NCI-H2029 treated with DMSO at 0.1 percent for 48 hours (cell line): ENCODE measurements around the gene RNF217.
"Not testable (repeated sequence)": the region's sequence is repeated elsewhere in the genome, so short reads cannot be mapped to it uniquely, and the experiment has no call there.

Source experiments
- DNase-seq: peaks from one replicate; lab custom pipeline; 2025; lab: John Stamatoyannopoulos, UW

RNF217 gene

GRCh38 chr6:124961777-124962638 lies at the start of gene RNF217:
TSS of gene RNF217 (plus strand) at chr6:124962437. CDS start at chr6:124962545, 108 bp downstream.
- no peak for DNase-seq

DNA sequence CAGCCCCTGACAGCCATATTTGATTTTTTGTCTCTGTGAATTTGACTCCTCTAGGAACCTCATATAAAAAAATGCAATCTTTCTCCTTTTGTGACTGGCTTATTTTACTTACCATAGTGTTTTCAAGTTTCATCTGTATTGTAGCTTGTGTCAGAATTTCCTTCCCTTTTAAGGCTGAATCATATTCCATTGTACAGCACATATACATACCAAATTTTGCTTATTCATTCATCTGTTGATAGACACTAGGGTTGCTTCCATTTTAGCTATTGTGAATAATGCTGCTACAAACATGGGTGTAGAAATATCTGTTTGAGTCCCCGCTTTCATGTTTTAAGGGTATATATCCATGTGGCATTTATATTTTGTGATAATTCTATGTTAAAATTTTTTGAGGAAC lies 49.2 kb upstream of the RNF217 start:
- no peak for DNase-seq

DNA sequence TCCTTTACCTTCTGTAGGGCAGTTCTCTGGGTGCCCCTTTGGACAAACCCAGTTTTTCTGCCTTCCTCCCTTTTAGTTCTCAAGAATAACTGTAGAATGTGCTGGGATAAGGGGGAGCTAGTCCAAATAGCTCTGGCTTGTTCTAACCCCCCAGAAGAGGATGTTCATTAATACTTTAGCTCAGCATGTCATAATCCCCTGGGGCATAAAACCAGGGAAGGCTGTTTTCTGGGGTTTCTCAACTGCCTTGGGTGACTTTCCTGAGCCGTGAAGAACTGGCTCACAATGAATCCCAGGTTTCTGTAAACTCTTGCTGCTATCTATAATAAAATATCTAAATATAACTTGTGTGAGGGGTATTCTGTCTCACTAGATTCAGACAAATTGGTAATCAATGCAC lies 44.5 kb upstream of the RNF217 start:
- no peak for DNase-seq

- DNase-seq, result not testable (repeated sequence)
These were observed 42.5 kb upstream of the RNF217 start for GRCh38 chr6:124919703-124920102.

DNA sequence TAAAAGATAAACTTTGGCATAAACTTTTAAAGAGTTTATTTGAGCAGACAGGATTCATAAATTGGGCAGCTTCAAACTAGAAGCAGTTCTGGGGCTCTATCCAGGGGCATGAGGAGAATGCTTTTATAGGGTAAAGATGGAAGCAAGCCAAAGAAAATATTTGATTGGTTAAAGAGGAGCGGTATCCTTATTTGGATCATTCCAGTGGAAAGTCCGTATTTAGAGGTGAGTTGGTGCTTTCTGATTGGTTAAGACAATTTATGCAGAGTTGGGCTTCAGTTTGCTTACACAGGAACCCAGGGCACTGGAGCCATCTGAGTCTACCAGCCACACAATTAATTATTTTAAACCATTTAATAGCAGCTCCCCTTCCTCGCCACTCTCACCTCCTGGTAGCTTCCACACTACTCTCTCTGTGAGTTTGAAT lies 37.9 kb upstream of the RNF217 start:
- DNase-seq, result peak; percentile 93

DNA sequence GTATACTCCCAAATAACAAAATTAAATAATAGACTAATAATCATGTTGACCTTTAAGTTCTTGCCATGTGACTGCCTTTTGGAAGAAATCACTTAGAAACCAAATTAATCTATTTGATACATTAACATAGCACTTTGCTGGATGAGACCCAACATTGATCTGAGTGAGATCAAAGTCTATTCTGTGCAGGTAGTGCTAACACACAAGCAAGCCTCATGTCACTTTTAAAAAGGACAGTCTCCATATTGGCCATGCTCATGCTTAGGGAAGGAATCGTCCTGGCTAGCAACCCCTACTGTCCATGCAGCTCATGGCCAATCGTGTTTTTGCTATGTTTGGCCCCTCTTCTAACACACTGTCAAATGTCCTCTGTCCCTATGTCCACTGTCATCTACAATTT lies 35.8 kb upstream of the RNF217 start:
- no peak for DNase-seq

DNA sequence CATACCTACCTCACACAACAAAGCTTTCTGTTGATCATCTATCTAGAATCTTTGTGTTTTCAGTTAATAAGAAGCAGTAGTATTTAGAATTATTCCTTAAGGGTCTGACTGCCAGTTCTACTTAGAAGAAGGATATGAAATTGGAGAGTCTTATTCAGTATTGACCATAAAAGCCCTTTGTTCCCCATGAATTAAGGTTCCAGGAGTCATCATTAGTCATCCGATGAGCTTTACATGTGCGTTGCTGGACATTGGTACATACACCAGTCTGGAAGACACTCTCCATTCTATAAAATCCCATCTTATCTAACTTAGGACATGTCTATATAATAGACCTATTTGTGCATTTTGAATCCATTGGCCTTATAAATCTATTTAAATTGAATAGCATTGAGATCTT lies 34.4 kb upstream of the RNF217 start:
- DNase-seq, result no peak

DNA sequence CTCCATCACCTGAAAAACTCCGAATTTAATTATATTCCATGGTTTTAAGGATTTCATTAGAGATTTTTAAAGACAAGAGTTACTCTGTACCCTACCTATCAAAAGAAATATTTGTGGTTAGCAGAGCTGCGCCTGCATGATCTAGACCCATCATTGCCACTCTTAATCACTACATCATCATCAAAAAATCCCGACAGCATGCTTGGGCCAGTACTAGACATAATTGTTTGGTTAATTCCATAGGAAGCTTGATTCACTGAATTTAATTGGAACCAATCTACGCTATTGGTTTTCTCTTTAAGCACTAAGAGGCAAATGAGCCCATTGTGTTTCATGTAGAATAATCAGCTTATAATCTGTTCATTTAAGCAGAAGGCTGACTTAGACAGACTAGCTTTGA lies 33.4 kb upstream of the RNF217 start:
- DNase-seq, result no peak

DNA sequence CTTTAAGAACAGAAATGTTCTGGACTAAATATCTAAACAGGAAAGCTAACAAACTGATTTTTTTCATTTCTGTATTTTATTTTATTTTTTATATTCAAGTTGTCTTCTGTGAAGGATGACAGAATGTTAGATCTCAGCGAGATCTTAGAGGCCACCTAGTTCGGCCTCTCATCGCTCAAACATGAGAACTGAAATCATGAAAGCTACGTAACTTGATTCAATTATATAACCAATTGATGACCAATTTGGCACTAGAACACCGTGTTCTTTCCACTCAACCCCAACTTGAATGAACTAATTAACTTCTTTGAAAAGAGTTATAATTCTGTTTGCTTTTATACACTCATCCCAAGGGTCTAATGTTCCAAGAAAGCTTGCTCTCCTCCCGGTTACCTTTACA lies 24.6 kb upstream of the RNF217 start:
- DNase-seq, result no peak

DNA sequence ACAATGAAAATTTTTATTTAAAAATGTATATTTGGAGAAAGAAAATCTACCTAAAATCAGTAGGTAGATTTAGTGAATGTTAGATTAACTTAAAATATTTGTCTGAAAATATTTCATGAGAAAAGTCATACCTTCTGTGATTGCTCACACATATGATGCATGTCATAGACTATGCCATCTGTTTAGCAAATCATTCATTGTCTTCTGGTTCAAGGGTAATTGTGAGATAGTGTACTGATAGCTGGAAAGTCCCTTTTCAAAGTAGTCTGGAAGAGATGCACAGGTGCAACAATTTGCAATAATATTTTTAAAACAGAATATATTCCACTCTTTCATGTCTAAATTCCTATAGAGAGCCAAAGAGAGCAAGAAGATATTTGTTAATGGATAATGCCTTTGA lies 21.0 kb upstream of the RNF217 start:
- DNase-seq, result no peak

DNA sequence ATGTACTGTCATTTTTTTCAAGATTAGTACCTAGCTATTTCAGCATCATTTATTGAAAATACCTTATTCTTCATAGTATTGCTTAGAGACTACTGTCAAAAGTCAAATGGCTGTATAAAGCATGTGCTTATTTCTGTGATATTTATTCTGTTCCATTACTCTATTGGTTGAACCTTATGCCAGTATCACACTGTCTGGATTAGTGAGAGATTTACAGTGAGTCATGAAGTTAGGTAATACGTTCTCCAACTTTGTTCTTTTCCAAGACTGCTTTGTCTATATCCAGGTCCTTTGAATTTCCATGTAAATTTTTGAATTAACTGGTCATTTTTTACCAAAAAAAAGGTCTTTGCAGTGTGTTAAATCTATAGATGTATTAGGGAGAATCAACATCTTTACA lies 18.6 kb upstream of the RNF217 start:
- DNase-seq, result no peak

- no peak for DNase-seq
These were observed 14.2 kb upstream of the RNF217 start for GRCh38 chr6:124947971-124948451.

DNA sequence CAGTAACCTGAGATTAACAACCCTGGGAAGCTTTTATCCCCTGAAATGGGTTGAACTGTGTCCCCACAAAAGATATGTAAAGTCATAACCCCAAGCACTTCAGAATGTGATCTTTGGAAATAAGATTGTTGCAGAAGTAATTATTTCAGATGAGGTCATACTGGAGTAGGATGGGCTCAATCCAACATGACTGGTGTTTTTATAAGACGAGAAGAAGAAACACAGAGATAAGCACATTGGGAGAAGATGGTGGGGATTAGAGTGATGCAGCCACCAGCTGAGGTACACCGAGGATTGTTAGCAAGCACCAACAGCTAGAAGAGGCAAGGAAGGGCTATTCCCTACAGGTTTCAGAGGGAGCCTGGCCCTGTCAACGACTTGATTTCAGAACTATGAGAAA lies 12.5 kb upstream of the RNF217 start:
- no peak for DNase-seq

- no peak for DNase-seq
These were observed 8.4 kb upstream of the RNF217 start for GRCh38 chr6:124953808-124954207.

GRCh38 chr6:124955108-124955856 lies 7.0 kb upstream of the RNF217 start:
- DNase-seq, result no peak

DNA sequence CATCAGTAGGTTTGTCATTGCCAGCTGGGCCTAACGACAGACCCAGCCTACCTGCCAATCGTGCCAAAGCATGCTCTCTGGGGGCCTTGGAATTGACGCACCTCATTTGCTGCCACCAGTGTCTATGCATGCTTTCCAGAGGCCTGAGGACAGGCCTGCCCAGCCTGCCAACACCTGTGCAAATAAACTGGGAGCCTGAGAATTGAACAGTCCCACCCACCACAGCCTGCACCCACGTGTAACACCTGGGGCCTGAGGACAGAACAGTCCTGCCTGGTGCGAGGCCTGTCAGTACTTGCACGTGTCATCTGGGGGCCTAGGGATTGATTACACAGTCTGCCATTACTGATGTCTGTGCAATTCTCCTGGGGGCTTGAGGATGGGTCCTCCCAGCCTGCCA lies 6.2 kb upstream of the RNF217 start:
- no peak for DNase-seq

- no peak for DNase-seq
These were observed 4.1 kb upstream of the RNF217 start for GRCh38 chr6:124958149-124958548.

- no peak for DNase-seq
These were observed 3.4 kb upstream of the RNF217 start for GRCh38 chr6:124958759-124959354.

GRCh38 chr6:124960757-124961463 lies 1.3 kb upstream of the RNF217 start:
- no peak for DNase-seq

GRCh38 chr6:124961464-124961776 lies 817 bp upstream of the RNF217 start:
- DNase-seq, result no peak

- DNase-seq, result no peak
These were observed 590 bp downstream of the RNF217 start for GRCh38 chr6:124962639-124963415.

- DNase-seq, result no peak
These were observed 1.2 kb downstream of the RNF217 start for GRCh38 chr6:124963416-124963785.
